GM12874 (cell line): Measurements from ENCODE around the gene AGBL1.

ENCODE experiments used
- CTCF ChIP-seq: IDR thresholded peaks from 2 replicates; pipeline ENCODE4 v1.5.1; 2011; ENCODE audit warnings: low read depth, mild to moderate bottlenecking, control low read depth, low read length, moderate library complexity; ENCODE audit not compliant: insufficient read depth

The AGBL1 gene

GRCh38 chr15:86349565-86349964 is 269.9 kb downstream of the AGBL1 start:
- no peak for TF ChIP-seq CTCF

GRCh38 chr15:86353213-86353612 is 273.5 kb downstream of the AGBL1 start:
- TF ChIP-seq CTCF: no peak

- TF ChIP-seq CTCF: no peak
Measured at GRCh38 chr15:86355361-86355760, 275.7 kb downstream of the AGBL1 start.

GRCh38 chr15:86355801-86356200 is 276.1 kb downstream of the AGBL1 start:
- no peak for TF ChIP-seq CTCF

GRCh38 chr15:86362555-86362954 is 282.9 kb downstream of the AGBL1 start:
- no peak for TF ChIP-seq CTCF

GRCh38 chr15:86373147-86373546 is 293.5 kb downstream of the AGBL1 start:
- no peak for TF ChIP-seq CTCF

- TF ChIP-seq CTCF: no peak
Measured at GRCh38 chr15:86375733-86376280, 296.1 kb downstream of the AGBL1 start.
